Esophagus squamous epithelium (tissue), 5 donors: ENCODE results near the gene TMEM167B. TPM values are rescaled to one million over a fixed set of nuclear protein-coding genes. Genes with fewer than 3 reads are reported as not detected.

Experiments
- DNase-seq: peaks from one replicate; lab custom pipeline; 2025; lab: John Stamatoyannopoulos, UW
- H3K27ac ChIP-seq, 4 donors: fragments of 200-600 bp; sonication (generic); one replicate each; pipeline ENCODE4 v1.5.1; 2016 to 2019; ENCODE audit warnings: mild to moderate bottlenecking in 1 of 4
- H3K27me3 ChIP-seq, 4 donors: fragments of 200-600 bp; sonication (generic); 1 replicate in 3 of 4; 2 replicates in 1 of 4; pipeline versions ENCODE4 v1.5.1 to v1.6.0; 2017 to 2021; ENCODE audit warnings: antibody characterized with exemption in 1 of 4
- H3K36me3 ChIP-seq, 3 donors: fragments of 200-600 bp; sonication (generic); one replicate each; pipeline ENCODE4 v1.5.1; 2016 to 2019
- H3K4me1 ChIP-seq, 3 donors: fragments of 200-600 bp; sonication (generic); one replicate each; pipeline ENCODE4 v1.5.1; 2017 to 2019
- H3K4me3 ChIP-seq, 4 donors: fragments of 200-600 bp; sonication (generic); 1 replicate in 3 of 4; 2 replicates in 1 of 4; pipeline ENCODE4 v1.5.1; 2016 to 2019; ENCODE audit warnings: mild to moderate bottlenecking in 2 of 4, moderate library complexity in 1 of 4
- H3K9me3 ChIP-seq, 3 donors: fragments of 200-600 bp; sonication (generic); one replicate each; pipeline ENCODE4 v1.5.1; 2016 to 2019
- POLR2A ChIP-seq, 4 donors: fragments of 450-650 bp; IDR thresholded peaks; one replicate each; pipeline ENCODE4 v1.6.1; 2017; ENCODE audit warnings: antibody characterized with exemption in 4 of 4, mild to moderate bottlenecking in 4 of 4, moderate library complexity in 3 of 4
- WGBS, 2 donors: methylation state at CpG; one replicate each; pipeline ENCODE4 v1.1.5; 2018; 5-methylcytosine and 5-hydroxymethylcytosine counted together
- intact Hi-C: fragments of 100-400 bp; cut with DNase I; formaldehyde crosslinking; loops from one replicate; pipeline ENCODE4 v1.15.0; 2022
- total RNA-seq, 4 donors: library from RNA; depleted of rRNA; stranded (reverse); fragments of >200 nt; gene quantifications; one replicate each; pipeline ENCODE4 v1.1.0, GENCODE V29; 2016
- TF ChIP-seq, protein P1 (sequence below), 6 experiments: fragments of 450-650 bp in 4 of 6; fragments of 200-600 bp in 2 of 6; sonication (generic) in 2 of 6; IDR thresholded peaks; one replicate each; pipeline ENCODE4 v1.5.1; 2016 to 2019; ENCODE audit warnings: antibody characterized with exemption in 6 of 6, mild to moderate bottlenecking in 4 of 6, moderate library complexity in 4 of 6
- donor health status: DM: yes; HTN: yes; CAD: no.

TMEM167B gene
- total RNA-seq, 4 donors from 2014 or later, result 10.8 to 21.4 (median 16.0) TPM

DNA sequence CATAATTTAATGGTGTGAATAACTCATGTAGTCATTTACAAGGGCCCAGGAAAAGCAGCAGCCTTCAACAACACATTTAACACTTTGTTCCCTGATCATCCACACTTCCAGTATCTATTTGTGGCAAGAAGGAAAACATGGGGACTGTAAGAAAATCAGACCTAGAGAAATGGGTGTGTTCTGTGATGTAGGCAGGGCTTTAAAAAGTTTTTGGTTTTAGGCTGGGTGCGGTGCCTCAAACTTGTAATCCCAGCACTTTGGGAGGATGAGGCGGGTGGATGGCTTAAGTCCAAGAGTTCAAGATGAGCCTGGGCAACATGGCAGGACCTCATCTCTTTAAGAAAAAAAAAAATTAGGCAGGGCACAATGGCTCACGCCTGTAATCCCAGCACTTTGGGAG lies 34.5 kb upstream of the TMEM167B start:
- 65 to 87% methylated on average over 3 of the region's 3 CpGs for WGBS, 2 donors
- no peak for DNase-seq
- Histone ChIP-seq H3K27me3 (no peaks in the 10 kb centered on the region), H3K36me3 (no peaks in the 10 kb centered on the region), H3K9me3 (no peaks in the 10 kb centered on the region), H3K4me3 (no peak overlapping the region), H3K4me1 (peaks cover 0 to 20% (median 0%) of the 10 kb centered on the region in 3 donors), H3K27ac (peak overlapping the region in 2 of 4 donors; percentile 30 to 40)
- TF ChIP-seq POLR2A (IDR thresholded peaks at IDR 0.05), result no peak
- TF ChIP-seq, protein P1, sequence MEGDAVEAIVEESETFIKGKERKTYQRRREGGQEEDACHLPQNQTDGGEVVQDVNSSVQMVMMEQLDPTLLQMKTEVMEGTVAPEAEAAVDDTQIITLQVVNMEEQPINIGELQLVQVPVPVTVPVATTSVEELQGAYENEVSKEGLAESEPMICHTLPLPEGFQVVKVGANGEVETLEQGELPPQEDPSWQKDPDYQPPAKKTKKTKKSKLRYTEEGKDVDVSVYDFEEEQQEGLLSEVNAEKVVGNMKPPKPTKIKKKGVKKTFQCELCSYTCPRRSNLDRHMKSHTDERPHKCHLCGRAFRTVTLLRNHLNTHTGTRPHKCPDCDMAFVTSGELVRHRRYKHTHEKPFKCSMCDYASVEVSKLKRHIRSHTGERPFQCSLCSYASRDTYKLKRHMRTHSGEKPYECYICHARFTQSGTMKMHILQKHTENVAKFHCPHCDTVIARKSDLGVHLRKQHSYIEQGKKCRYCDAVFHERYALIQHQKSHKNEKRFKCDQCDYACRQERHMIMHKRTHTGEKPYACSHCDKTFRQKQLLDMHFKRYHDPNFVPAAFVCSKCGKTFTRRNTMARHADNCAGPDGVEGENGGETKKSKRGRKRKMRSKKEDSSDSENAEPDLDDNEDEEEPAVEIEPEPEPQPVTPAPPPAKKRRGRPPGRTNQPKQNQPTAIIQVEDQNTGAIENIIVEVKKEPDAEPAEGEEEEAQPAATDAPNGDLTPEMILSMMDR (IDR thresholded peaks at IDR 0.05), result no peak
- intact Hi-C loops, result no loop called here

DNA sequence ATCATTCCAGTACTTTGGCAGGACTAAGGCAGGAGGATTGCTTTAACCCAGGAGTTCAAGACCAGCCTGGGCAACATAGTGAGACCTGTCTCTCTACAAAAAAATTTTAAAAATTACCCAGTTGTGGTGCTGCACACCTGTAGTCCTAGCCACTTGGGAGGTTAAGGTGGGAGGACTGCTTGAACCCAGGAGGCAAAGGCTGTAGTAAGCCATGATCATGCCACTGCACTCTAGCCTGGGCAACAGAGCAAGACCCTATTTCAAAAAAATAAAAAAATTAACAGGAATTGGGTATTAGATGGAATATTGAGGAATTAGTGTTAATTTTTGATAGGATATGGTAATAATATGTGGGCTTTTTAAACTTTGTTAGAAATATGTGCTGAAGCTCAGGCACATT lies 31.5 kb upstream of the TMEM167B start:
- Histone ChIP-seq H3K4me1 (peaks cover 0 to 14% (median 0%) of the 10 kb centered on the region in 3 donors), H3K9me3 (no peaks in the 10 kb centered on the region), H3K36me3 (peaks cover 0 to 20% (median 6%) of the 10 kb centered on the region in 3 donors), H3K4me3 (no peak overlapping the region), H3K27me3 (no peaks in the 10 kb centered on the region), H3K27ac (no peak overlapping the region)
- TF ChIP-seq POLR2A (IDR thresholded peaks at IDR 0.05), result no peak
- TF ChIP-seq, protein P1 (IDR thresholded peaks at IDR 0.05), result no peak
- no peak for DNase-seq
- intact Hi-C loops, result no loop called here

DNA sequence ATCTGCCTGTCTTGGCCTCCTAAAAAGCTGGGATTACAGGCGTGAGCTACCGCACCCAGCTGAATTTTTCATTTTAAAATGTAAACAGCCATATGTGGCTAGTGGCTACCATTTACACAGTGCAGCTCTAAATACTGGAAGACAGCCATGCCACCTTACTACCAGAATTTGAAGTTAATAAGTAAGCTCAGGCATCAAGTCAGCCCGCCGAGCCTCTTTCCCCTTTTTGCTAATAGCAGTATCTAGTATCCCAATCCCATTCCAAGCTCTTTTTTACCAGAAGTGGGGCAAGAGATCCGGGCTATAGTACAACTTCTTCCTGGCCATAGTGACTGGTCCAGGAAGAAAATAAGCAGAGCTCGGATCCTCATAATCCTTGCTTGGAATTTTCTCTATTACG lies 29.9 kb upstream of the TMEM167B start:
- 88 to 94% methylated on average over 7 of the region's 7 CpGs for WGBS, 2 donors
- Histone ChIP-seq H3K27ac (no peak overlapping the region), H3K36me3 (peaks cover 0 to 37% (median 16%) of the 10 kb centered on the region in 3 donors), H3K27me3 (no peaks in the 10 kb centered on the region), H3K4me1 (peaks cover 0 to 13% (median 0%) of the 10 kb centered on the region in 3 donors), H3K9me3 (no peaks in the 10 kb centered on the region), H3K4me3 (no peak overlapping the region)
- no peak for TF ChIP-seq POLR2A (IDR thresholded peaks at IDR 0.05)
- TF ChIP-seq, protein P1 (IDR thresholded peaks at IDR 0.05), result no peak
- intact Hi-C loops, result no loop called here
- no peak for DNase-seq

DNA sequence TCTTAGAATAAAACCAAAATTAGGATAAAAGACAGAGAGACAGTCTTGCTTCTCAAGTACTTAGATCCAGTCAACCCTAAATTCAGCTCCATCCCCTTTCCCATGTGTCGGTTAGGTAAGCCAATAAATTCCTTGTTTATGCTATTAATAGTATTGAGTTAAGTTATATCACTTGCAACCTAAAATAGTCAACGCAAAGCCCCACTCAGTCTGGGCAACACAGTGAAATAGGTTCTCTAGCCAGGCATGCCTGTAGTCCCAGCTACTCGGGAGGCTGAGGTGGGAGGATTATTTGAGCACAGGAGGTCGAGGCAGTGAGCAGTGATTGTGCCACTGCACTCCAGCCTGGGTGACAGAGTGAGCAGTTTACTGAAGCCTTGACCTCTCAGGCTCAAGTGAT lies 29.4 kb upstream of the TMEM167B start:
- Histone ChIP-seq H3K4me1 (peaks cover 0 to 8% (median 0%) of the 10 kb centered on the region in 3 donors), H3K4me3 (no peak overlapping the region), H3K36me3 (peaks cover 0 to 42% (median 17%) of the 10 kb centered on the region in 3 donors), H3K27ac (no peak overlapping the region), H3K9me3 (no peaks in the 10 kb centered on the region), H3K27me3 (no peaks in the 10 kb centered on the region)
- TF ChIP-seq POLR2A (IDR thresholded peaks at IDR 0.05), result no peak
- TF ChIP-seq, protein P1 (IDR thresholded peaks at IDR 0.05), result no peak
- intact Hi-C loops, result no loop called here
- WGBS, 2 donors, result 80 to 94% methylated on average over 4 of the region's 4 CpGs
- no peak for DNase-seq

DNA sequence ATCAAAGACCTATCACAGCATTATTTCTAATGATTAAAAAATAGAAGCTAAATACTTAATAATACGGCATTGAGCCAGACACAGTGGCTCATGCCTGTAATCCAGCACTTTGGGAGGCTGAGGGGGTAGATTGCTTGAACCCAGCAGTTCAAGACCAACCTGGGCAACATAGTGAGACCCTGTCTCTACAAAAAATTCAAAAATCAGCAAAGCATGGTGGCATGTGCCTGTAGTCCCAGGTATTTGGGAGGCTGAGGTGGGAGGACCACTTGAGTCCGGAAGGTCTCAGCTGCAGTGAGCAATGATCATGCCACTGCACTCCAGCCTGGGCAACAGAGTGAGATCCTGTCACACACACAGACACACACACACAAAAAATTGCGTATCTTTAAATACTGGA lies 25.4 kb upstream of the TMEM167B start:
- H3K4me3 ChIP-seq, result no peak overlapping the region
- no peak for TF ChIP-seq POLR2A (IDR thresholded peaks at IDR 0.05)
- TF ChIP-seq, protein P1 (IDR thresholded peaks at IDR 0.05), result no peak
- peaks cover 0 to 18% (median 5%) of the 10 kb centered on the region in 3 donors for H3K4me1 ChIP-seq
- no peak for DNase-seq
- intact Hi-C loops, result no loop called here
- 92 to 94% methylated on average over 3 of the region's 3 CpGs for WGBS, 2 donors
- H3K27me3 ChIP-seq, result no peaks in the 10 kb centered on the region
- no peak overlapping the region for H3K27ac ChIP-seq
- H3K36me3 ChIP-seq, result peaks cover 0 to 79% (median 24%) of the 10 kb centered on the region in 3 donors
- H3K9me3 ChIP-seq, result no peaks in the 10 kb centered on the region
